ENCODE data around the gene LATS1. TPM values are rescaled to one million over a fixed set of nuclear protein-coding genes. Genes with fewer than 3 reads are reported as not detected.
"Not testable (repeated sequence)": the region's sequence is repeated elsewhere in the genome, so short reads cannot be mapped to it uniquely, and the experiment has no call there.

The LATS1 gene
- total RNA-seq, result 10 to 100 TPM; 21.9 to 29.4 TPM

DNA sequence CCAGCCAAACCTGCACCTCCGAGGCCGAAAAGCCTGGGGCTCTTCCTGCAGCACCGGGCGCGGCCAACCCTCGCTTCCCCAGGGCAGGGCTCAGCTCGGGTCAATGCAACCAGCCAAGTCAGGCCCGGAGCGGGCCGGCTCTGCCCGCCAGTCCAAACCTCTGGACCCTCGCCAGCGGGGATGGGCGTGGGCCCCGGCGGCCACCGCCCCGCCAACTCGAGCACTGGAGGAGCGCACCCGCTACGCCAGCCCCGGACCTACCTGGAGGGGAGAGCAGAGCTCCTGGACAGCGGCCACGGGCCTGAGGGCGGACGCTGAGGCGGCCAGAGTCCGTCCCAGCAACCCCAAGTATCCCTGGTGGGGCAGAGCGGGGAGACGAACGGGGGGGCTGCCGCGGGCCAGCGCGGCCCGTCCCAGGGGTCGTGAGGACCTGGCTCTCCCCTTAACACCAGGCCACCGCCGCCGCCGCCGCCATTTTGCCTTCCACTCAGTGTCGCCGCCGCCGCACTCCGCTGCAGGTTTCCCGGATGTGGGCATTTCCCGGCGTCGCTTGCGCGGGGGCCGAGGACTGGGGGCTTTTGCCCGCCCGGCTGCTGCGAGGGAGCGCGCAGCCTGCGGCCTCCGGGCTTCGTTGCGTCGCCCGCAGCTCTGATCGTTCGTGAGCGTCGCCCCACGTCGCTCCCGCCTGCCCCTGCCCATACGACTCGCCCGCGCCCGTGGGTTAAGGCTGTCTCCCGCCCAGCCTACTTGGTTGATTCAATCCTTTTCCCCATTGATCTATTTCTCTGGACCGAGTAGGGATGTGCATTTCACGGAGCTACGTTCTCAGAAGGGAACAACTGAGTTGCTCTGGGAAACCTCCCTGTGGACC, at the start of gene LATS1:
TSS of gene LATS1 (minus strand) at position 514 of the 871 bp plus-strand sequence. CDS start 15,975 bp downstream, outside the sequence.
- H3K9me3 Mint-ChIP-seq, result no peaks in the 10 kb centered on the region
- H3K36me3 Mint-ChIP-seq, result peaks cover 16 to 19% of the 10 kb centered on the region in 2 donors
- DNase-seq (ENCODE audit: low spot score in 2 of 2) (peak; percentile 84 to 93), ATAC-seq (peak; percentile 89 to 93)
- peak within 1 kb of the TSS; percentile 98 to 99 for H3K27ac Mint-ChIP-seq

DNA sequence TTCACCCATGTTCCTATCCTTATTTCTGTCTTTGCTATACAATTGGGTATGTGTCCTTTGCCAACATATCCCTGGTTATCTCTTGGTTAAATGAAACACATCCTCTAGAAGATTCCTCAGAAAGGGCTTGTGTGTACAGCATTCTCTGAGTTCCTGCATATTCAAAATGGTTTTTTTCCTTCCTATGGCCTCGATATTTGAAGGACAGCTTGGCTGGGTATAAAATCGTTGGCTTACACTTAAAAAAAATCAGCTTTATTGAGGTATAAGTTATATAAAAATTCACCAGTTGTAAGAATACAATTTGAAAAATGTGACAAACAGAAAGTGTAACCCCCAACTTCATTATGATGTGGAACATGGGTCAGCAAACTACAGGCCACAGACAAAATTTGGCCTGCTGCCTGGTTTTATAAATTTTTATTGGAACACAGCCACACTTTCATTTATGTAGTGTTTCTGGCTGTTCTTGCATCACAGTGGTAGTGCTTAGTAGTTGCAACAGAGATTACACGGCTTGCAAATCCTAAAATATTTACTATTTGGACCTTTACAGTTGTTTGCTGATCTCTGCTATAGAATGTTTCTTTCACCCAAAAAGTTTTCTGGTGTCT, 48.4 kb upstream of the LATS1 start:
- no peak for ATAC-seq
- H3K36me3 Mint-ChIP-seq, result peaks cover 7 to 35% of the 10 kb centered on the region in 2 donors
- DNase-seq (ENCODE audit: low spot score in 2 of 2), result no peak
- H3K27ac Mint-ChIP-seq, result no peak overlapping the region
- H3K9me3 Mint-ChIP-seq, result peaks cover 4 to 5% of the 10 kb centered on the region in 2 donors

DNA sequence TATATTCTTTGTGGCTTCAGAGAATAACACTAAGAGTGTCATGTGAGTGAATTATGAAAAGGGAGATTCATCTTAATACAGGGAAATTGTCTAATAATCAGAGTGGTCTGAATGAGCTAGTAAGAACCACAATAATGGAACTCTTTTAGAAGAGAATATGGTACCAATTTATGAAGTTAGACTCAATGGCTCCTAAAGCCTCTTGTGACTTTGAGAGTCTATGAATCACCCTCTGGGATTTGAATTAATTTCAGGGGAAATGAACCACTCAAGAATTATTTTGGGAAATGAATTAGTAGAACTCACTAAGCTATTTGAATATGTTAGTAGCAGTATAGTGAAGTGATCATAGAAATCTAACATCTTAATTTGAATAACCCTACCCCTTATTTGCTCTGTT, 46.0 kb upstream of the LATS1 start:
- DNase-seq (ENCODE audit: low spot score in 2 of 2) (no peak), ATAC-seq (no peak)
- Mint-ChIP-seq H3K9me3 (peaks cover 4 to 5% of the 10 kb centered on the region in 2 donors), H3K36me3 (peaks cover 7 to 35% of the 10 kb centered on the region in 2 donors), H3K27ac (no peak overlapping the region)

DNA sequence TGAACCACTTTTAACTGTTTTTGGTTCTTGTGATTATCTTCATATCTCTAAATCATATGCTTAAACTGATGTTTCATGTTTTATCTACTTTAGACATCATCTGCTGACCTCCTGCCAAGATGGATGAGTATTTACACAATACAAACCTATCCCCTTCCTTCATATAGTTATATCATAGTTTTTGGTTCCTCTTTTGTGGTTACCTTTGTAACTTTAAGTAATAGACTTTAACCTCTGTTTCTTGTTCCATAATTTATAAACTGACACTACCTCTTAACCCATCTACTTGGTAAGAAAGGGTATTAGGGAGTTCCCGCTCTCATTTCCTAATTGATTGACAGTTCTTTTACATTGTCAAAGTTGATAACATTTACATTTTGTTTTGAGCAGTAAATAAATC, 43.5 kb upstream of the LATS1 start:
- peaks cover 7 to 20% of the 10 kb centered on the region in 2 donors for H3K36me3 Mint-ChIP-seq
- H3K27ac Mint-ChIP-seq, result no peak overlapping the region
- DNase-seq (ENCODE audit: low spot score in 2 of 2) (no peak), ATAC-seq (no peak)
- peaks cover 4 to 5% of the 10 kb centered on the region in 2 donors for H3K9me3 Mint-ChIP-seq

DNA sequence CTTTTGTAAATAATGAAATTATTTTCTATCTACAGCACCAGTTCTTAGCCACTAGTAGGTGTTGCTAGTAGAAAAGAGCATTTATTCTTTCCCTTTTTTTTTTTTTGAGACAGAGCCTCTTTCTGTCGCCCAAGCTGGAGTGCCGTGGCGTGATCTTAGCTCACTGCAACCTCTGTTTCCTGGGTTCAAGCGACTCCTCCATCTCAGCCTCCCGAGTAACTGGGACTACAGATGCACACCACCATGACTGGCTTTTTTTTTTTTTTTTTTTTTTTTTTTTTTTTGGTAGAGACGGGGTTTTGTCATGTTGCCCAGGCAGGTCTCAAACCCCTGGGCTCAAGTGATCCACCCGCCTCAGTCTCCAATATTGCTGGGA, 38.3 kb upstream of the LATS1 start:
- Mint-ChIP-seq H3K27ac (no peak overlapping the region), H3K36me3 (peaks cover 0 to 6% of the 10 kb centered on the region in 2 donors), H3K9me3 (no peaks in the 10 kb centered on the region)
- ATAC-seq (no peak), DNase-seq (ENCODE audit: low spot score in 2 of 2) (no peak)

DNA sequence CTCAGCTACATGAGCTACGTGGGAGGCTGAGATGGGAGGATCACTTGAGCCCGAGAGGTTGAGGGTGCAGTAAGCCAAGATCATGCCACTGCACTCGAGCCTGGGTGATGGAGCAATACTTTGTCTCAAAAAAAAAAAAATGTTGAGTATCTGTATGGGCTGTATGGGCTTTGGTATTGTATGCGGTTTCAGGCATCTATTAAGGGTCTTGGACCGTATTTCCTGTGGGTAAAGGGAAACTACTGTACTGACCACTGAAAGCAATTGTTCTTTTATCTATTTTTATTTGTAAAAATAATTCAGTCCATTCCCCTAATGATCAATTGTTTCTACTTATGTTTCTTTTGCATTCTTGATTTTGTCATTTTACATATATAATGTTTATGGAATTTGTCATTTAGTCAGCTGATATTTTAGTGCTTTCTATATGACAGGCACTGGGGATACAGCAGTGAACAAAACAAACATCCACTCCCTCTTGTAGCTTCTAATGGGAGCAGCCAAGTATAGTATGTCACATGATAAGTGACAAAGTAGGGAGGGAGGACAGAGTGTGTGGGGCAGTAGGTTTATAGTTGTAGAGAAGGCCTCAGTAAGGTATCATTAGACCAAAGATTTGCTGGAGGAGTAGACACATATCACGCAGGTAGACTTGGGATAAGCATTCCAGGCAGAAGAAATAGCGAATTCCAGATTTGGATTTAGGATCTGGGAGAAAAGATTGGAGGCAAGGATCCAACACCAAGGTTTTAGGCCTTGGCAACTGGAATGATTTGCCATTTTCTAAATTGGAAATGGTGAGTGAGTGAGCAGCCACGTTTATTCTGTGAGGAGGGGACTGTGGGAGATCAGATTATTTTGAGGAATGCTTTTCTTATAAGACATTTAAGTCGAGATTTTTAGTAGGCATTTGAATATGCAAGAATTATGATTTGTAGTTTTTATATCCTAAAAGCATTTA, 37.7 kb upstream of the LATS1 start:
- Mint-ChIP-seq H3K27ac (no peak overlapping the region), H3K9me3 (no peaks in the 10 kb centered on the region), H3K36me3 (peaks cover 0 to 6% of the 10 kb centered on the region in 2 donors)
- DNase-seq (ENCODE audit: low spot score in 2 of 2) (no peak), ATAC-seq (no peak)

DNA sequence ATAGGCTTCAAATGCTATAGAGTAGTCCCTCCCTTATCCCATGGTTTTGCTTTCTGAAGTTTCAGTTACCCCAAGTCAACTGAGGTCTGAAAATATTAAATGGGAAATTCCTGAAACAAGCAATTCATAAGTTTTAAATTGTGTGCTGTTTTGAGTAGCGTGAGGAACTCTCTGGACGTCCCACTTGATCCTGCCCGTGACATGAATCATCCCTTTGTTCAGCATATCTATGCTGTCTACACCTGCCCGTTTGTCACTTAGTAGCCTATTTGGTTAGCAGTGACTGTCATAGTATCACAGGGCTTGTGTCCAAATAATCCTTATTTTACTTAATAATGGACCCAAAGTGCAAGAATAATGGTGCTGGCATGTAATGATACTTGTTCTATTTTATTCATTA, 36.6 kb upstream of the LATS1 start:
- H3K9me3 Mint-ChIP-seq, result no peaks in the 10 kb centered on the region
- no peak overlapping the region for H3K27ac Mint-ChIP-seq
- ATAC-seq (no peak), DNase-seq (ENCODE audit: low spot score in 2 of 2) (no peak)
- no peaks in the 10 kb centered on the region for H3K36me3 Mint-ChIP-seq

DNA sequence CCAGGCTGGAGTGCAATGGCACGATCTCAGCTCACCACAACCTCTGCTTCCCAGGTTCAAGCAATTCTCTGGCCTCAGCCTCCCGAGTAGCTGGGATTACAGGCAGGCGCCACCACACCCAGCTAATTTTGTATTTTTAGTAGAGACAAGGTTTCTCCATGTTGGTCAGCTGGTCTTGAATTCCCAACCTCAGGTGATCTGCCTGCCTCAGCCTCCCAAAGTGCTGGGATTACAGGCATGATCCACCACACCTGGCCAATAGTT, 35.4 kb upstream of the LATS1 start:
- not testable (repeated sequence) for ATAC-seq; DNase-seq (ENCODE audit: low spot score in 2 of 2); H3K9me3 Mint-ChIP-seq; H3K27ac Mint-ChIP-seq; H3K36me3 Mint-ChIP-seq

DNA sequence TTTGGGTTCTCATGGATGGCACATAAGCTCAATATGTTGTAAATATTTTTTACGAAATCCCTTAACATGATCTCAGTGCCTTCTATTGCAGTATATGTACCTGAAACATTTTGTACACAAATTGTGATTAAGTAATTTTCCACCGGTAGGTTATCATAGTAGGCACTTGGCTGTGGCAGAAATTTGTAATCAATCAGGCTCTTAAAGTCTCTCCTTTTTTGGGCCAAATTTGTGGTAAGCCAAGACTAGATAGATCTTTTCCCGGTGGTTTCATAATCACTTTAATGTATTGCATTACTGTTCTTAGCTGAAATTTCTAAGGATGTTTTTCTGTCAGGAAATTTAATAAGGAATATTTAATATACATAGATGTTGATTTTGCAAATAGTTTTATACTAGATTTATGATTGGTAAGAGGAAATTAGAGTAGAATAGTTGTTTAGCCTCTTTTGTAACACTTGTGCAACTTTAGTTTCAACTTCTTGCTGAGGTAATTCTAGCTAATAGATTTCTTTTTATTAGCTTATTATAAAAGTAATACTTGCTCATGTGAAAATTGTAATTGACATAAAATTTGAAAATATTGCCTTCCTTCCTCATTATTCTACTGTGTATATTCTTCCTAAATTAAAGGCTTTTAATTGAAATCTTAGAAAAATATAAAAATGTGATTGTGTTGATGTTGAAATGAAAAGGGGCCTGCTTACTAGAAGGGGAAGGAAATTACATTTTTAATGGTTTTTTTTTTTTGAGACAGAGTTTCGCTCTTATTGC, 34.9 kb upstream of the LATS1 start:
- ATAC-seq, result no peak
- no peak for DNase-seq (ENCODE audit: low spot score in 2 of 2)
- no peaks in the 10 kb centered on the region for H3K36me3 Mint-ChIP-seq
- H3K27ac Mint-ChIP-seq, result no peak overlapping the region
- H3K9me3 Mint-ChIP-seq, result no peaks in the 10 kb centered on the region

DNA sequence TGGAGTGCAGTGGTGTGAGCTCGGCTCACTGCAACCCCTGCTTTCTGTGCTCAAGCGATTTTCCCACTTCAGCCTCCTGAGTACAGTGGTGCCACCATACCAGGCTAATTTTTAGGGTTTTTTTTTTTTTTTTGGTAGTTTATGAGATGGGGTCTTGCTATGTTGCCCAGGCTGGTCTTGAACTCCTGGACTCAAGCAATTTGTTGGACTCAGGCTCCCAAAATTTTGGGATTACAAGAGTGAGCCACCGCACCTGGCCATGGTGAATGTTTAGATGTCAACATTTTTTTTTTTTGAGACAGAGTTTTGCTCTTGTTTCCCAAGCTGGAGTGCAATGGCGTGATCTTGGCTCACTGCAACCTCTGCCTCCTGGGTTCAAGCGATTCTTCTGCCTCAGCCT, 34.0 kb upstream of the LATS1 start:
- not testable (repeated sequence) for H3K36me3 Mint-ChIP-seq; H3K9me3 Mint-ChIP-seq; ATAC-seq; H3K27ac Mint-ChIP-seq; DNase-seq (ENCODE audit: low spot score in 2 of 2)

DNA sequence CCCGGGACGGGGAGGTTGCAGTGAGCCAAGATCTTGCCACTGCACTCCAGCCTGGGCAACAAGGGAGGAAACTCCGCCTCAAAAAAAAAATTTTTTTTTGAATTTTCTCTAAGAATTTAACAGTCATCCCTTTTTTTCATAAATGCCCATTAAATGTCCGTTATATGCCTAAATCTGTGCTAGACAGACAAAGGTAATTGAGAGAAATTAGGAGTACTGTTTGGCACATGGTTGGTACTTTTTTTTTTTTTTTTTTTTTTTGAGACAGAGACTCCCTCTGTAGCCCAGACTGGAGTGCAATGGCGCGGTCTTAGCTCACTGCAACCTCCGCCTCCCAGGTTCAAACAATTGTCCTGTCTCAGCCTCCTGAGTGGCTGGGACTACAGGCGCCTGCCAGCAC, 33.3 kb upstream of the LATS1 start:
- H3K36me3 Mint-ChIP-seq, result peaks cover 0 to 3% of the 10 kb centered on the region in 2 donors
- no peak overlapping the region for H3K27ac Mint-ChIP-seq
- no peaks in the 10 kb centered on the region for H3K9me3 Mint-ChIP-seq
- DNase-seq (ENCODE audit: low spot score in 2 of 2), result no peak
- ATAC-seq, result no peak

DNA sequence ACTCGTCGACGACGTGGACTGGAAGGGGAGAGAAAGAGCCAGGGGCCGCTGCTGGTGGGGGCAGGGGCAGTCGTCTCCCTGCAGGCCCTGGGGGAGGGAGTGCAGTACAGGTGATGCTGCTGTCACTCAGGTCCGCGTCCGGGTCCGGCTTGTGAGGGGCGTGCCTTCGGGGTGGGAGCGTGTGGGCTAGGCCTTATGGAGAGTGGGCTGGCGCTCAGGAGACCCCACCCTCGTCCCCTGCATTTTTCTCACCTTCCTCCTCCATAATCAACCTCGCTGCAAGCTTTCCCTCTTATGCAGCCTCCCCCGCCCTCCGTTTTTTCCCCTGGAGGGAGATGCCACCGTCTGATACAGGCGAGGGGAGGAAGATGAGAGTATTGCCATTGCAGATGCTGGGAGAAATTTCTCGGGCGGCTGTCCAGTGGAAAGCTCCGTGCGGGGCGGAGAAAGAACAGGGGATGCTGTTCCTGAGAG, 32.3 kb upstream of the LATS1 start:
- ATAC-seq (peak; percentile 48 to 70), DNase-seq (ENCODE audit: low spot score in 2 of 2) (peak; percentile 66 to 76)
- H3K9me3 Mint-ChIP-seq, result no peaks in the 10 kb centered on the region
- H3K36me3 Mint-ChIP-seq, result peaks cover 0 to 12% of the 10 kb centered on the region in 2 donors
- peak overlapping the region; percentile 87 to 93 for H3K27ac Mint-ChIP-seq

DNA sequence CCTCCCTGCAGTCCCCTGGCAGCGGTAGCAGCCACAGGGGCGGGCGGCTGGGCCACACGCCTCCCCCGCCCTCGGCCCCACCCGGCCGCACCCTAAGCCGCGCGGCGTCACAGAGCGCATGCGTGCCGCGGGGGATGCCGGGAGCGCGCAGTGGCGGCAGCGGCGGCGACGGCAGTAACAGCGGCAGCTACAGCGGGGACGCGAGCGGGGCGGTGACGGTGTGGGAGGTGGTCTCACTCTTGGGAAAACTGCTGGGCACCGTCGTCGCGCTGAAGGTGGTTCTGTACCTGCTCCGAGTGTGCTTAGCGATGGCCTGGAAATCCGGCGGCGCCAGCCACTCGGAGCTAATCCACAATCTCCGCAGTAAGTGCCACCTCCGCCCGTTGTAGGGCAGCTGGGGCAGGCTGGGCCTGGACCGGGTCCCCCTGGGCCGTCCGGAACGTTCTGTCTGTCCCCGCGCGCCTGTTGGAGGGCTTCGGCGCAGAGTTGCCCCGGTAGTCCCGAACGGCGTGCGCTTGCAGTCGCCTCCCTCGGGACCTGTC, 31.8 kb upstream of the LATS1 start, which contains the start of gene PCMT1:
TSS of gene PCMT1 (plus strand) at position 148 of the 542 bp plus-strand sequence. CDS start at position 309, 161 bp downstream.
- H3K36me3 Mint-ChIP-seq, result peaks cover 0 to 12% of the 10 kb centered on the region in 2 donors
- DNase-seq (ENCODE audit: low spot score in 2 of 2), result peak; percentile 96 to 97
- ATAC-seq, result peak; percentile 87 to 91
- H3K27ac Mint-ChIP-seq, result peak within 1 kb of the TSS; percentile 87 to 93
- no peaks in the 10 kb centered on the region for H3K9me3 Mint-ChIP-seq

DNA sequence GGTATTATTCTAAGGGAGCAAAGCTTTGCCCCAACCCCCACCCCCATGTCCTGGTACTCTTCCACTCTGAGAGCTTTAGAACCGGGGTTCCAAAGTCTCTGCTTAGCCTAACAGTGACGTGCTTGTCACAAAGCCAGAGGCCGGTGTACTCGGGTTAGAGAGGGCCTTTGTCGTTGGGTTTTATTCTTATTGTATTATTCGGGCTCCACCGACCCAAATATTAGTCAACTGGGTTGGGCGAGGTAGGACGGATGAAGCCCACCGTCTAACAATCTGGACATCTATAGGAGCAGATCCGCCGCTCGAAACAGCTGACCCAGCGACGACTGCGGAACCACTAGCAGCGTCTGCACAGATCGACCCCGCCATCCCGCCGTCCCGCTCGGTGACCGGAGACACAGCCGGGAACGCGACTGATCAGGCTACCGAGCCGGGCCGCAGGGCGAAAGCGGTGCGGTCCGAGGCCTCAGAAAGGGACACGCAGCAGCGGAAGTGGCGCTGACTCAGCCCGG, 31.2 kb upstream of the LATS1 start:
- Mint-ChIP-seq H3K27ac (peak overlapping the region; percentile 14 to 87), H3K36me3 (peaks cover 0 to 12% of the 10 kb centered on the region in 2 donors)
- H3K9me3 Mint-ChIP-seq; DNase-seq (ENCODE audit: low spot score in 2 of 2): not testable (repeated sequence)
- peak in 1 of 2 donors; percentile 4 for ATAC-seq

DNA sequence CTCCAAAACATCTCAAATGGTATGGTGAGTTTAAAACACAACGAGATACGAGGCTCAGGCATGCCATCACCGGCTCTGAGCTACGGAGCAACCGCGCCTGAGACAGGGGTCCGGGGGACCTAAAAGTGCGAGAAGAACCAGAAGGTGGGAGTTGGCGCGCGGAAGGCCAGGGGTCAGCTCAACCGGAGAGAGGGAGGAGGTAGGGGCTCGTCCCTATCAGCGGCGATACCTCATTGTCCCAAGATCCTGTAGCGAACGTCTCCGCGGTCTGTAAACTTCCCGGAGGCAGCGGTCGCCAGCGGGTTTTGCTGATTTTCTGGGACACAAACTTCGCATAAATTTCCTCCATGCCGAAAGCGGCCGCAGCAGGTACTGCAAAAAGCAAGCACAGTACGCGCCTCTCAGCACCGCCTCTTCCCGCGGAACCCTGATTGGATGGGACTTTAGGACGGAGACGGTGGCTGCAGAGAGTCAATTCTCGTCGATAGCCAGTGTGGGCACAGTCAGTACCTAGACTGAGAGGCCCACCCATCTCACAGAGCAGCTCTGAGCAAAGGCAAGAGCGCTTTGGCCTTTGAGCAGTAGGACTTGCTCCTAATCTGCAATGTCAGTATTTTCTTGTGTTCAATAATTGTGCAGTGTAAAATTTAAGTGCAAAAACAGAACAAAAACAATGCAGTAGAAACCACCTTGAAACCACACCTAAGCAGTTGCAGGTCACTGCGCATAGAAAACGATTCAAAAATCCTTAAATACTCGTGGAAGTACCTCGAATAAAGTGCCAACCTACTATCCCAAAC, 28.4 kb upstream of the LATS1 start, which contains the start of gene NUP43:
TSS of gene NUP43 (minus strand) at position 383 of the 800 bp plus-strand sequence. CDS start at position 349, 34 bp downstream.
- Mint-ChIP-seq H3K9me3 (no peaks in the 10 kb centered on the region), H3K27ac (peak within 1 kb of the TSS; percentile 96 to 97)

More for the DNA sequence above, 28.4 kb upstream of the LATS1 start, which contains the start of gene NUP43:
- peaks cover 0 to 12% of the 10 kb centered on the region in 2 donors for H3K36me3 Mint-ChIP-seq
- ATAC-seq, result peak; percentile 68 to 71
- DNase-seq (ENCODE audit: low spot score in 2 of 2), result peak; percentile 90 to 91

Data from activated naive CD4-positive, alpha-beta T cell treated with anti-CD3 and anti-CD28 coated beads, Interleukin-2, amount 50 U/mL, for 72 hours (primary cell).